Astrocyte of the spinal cord (primary cell): ENCODE data around the gene BMPR1B.

Experiments
- DNase-seq: peaks from one replicate; pipeline ENCODE4 v3.0.0; 2011; ENCODE audit warnings: low read depth, low spot score
- H3K4me3 ChIP-seq: 2 replicates; pipeline ENCODE4 v1.5.1; 2011; ENCODE audit warnings: low read depth, mild to moderate bottlenecking, low read length, moderate library complexity
- CTCF ChIP-seq: IDR thresholded peaks from 2 replicates; pipeline ENCODE4 v1.5.1; 2012; ENCODE audit warnings: low read depth, mild to moderate bottlenecking, low read length, inconsistent platforms
- in situ Hi-C: cut with HindIII; loops from 2 replicates; pipeline ENCODE4 v1.10.0; 2017; ENCODE audit warnings: low sequenced_read_pairs

Gene BMPR1B

GRCh38 chr4:95204873-95205272, 447.1 kb downstream of the BMPR1B start:
- no peak overlapping the region for H3K4me3 ChIP-seq
- peak; percentile 43 for TF ChIP-seq CTCF
- DNase-seq, result no peak
- in situ Hi-C loops, result no loop called here
